MV-4-11 (cell line): ENCODE results near the gene PXDN.
"Not testable (repeated sequence)": the region's sequence is repeated elsewhere in the genome, so short reads cannot be mapped to it uniquely, and the experiment has no call there.

Experiments
- DNase-seq: peaks from one replicate; lab custom pipeline; 2025; lab: John Stamatoyannopoulos, UW

The PXDN gene

GRCh38 chr2:1722692-1723091, 21.6 kb downstream of the PXDN start:
- DNase-seq = no peak

GRCh38 chr2:1721706-1722646, 22.3 kb downstream of the PXDN start:
- DNase-seq = no peak

- no peak for DNase-seq
These were observed 25.7 kb downstream of the PXDN start for GRCh38 chr2:1718339-1719220.

GRCh38 chr2:1717113-1717512, 27.2 kb downstream of the PXDN start:
- DNase-seq = no peak

- DNase-seq = no peak
These were observed 27.9 kb downstream of the PXDN start for GRCh38 chr2:1716441-1716840.

GRCh38 chr2:1716014-1716305, 28.4 kb downstream of the PXDN start:
- DNase-seq = not testable (repeated sequence)

GRCh38 chr2:1715184-1716013, 28.9 kb downstream of the PXDN start:
- DNase-seq = no peak

- no peak for DNase-seq
These were observed 29.8 kb downstream of the PXDN start for GRCh38 chr2:1714291-1715064.

GRCh38 chr2:1713839-1714236, 30.5 kb downstream of the PXDN start:
- no peak for DNase-seq

- DNase-seq = no peak
These were observed 31.0 kb downstream of the PXDN start for GRCh38 chr2:1713142-1713838.

GRCh38 chr2:1709946-1710560, 34.3 kb downstream of the PXDN start:
- DNase-seq = no peak

GRCh38 chr2:1709335-1709605, 35.0 kb downstream of the PXDN start:
- DNase-seq = no peak

GRCh38 chr2:1708476-1709334, 35.6 kb downstream of the PXDN start:
- no peak for DNase-seq

- peak; percentile 36 for DNase-seq
These were observed 36.4 kb downstream of the PXDN start for GRCh38 chr2:1707771-1708418.

- DNase-seq = not testable (repeated sequence)
These were observed 38.0 kb downstream of the PXDN start for GRCh38 chr2:1706089-1706841.

GRCh38 chr2:1705557-1706076, 38.7 kb downstream of the PXDN start:
- no peak for DNase-seq

GRCh38 chr2:1704631-1705556, 39.4 kb downstream of the PXDN start:
- no peak for DNase-seq
